Measurements from ENCODE around the gene ADAD2. TPM values are rescaled to one million over a fixed set of nuclear protein-coding genes. Genes with fewer than 3 reads are reported as not detected.

The ADAD2 gene
- total RNA-seq, 1 donor from 2014 or later: not detected

- H3K4me1 Mint-ChIP-seq: no peaks in the 10 kb centered on the region
- no peaks in the 10 kb centered on the region for H3K27me3 Mint-ChIP-seq (ENCODE audit: low read depth)
- TF ChIP-seq CTCF (conservative IDR thresholded peaks at IDR 0.05): no peak
- no peak overlapping the region for H3K4me3 Mint-ChIP-seq
- no peak for DNase-seq (ENCODE audit: low read depth, low spot score)
- no peak overlapping the region for H3K27ac Mint-ChIP-seq (ENCODE audit: unreplicated experiment)
- H3K36me3 Mint-ChIP-seq (ENCODE audit: low read depth): no peaks in the 10 kb centered on the region
- H3K9me3 Mint-ChIP-seq: no peaks in the 10 kb centered on the region
Observed at GRCh38 chr16:84207251-84207650, 16.3 kb downstream of the ADAD2 start.

GRCh38 chr16:84207879-84208278, 16.9 kb downstream of the ADAD2 start:
- H3K4me3 Mint-ChIP-seq: no peak overlapping the region
- no peaks in the 10 kb centered on the region for H3K9me3 Mint-ChIP-seq
- H3K4me1 Mint-ChIP-seq: no peaks in the 10 kb centered on the region
- no peak overlapping the region for H3K27ac Mint-ChIP-seq (ENCODE audit: unreplicated experiment)
- TF ChIP-seq CTCF (conservative IDR thresholded peaks at IDR 0.05): no peak
- DNase-seq (ENCODE audit: low read depth, low spot score): no peak
- H3K27me3 Mint-ChIP-seq (ENCODE audit: low read depth): no peaks in the 10 kb centered on the region
- no peaks in the 10 kb centered on the region for H3K36me3 Mint-ChIP-seq (ENCODE audit: low read depth)

- Mint-ChIP-seq H3K36me3 (ENCODE audit: low read depth) (no peaks in the 10 kb centered on the region), H3K4me1 (no peaks in the 10 kb centered on the region), H3K4me3 (no peak overlapping the region), H3K9me3 (no peaks in the 10 kb centered on the region), H3K27me3 (ENCODE audit: low read depth) (no peaks in the 10 kb centered on the region), H3K27ac (ENCODE audit: unreplicated experiment) (no peak overlapping the region)
- DNase-seq (ENCODE audit: low read depth, low spot score): no peak
- no peak for TF ChIP-seq CTCF (conservative IDR thresholded peaks at IDR 0.05)
Observed at GRCh38 chr16:84209989-84210388, 19.0 kb downstream of the ADAD2 start.

- no peak for TF ChIP-seq CTCF (conservative IDR thresholded peaks at IDR 0.05)
- Mint-ChIP-seq H3K27me3 (ENCODE audit: low read depth) (no peaks in the 10 kb centered on the region), H3K36me3 (ENCODE audit: low read depth) (no peaks in the 10 kb centered on the region), H3K4me1 (no peaks in the 10 kb centered on the region), H3K4me3 (no peak overlapping the region), H3K27ac (ENCODE audit: unreplicated experiment) (no peak overlapping the region), H3K9me3 (no peaks in the 10 kb centered on the region)
- no peak for DNase-seq (ENCODE audit: low read depth, low spot score)
Observed at GRCh38 chr16:84212154-84212553, 21.2 kb downstream of the ADAD2 start.

- H3K4me1 Mint-ChIP-seq: no peaks in the 10 kb centered on the region
- no peaks in the 10 kb centered on the region for H3K27me3 Mint-ChIP-seq (ENCODE audit: low read depth)
- no peaks in the 10 kb centered on the region for H3K36me3 Mint-ChIP-seq (ENCODE audit: low read depth)
- no peaks in the 10 kb centered on the region for H3K9me3 Mint-ChIP-seq
- DNase-seq (ENCODE audit: low read depth, low spot score): no peak
- H3K27ac Mint-ChIP-seq (ENCODE audit: unreplicated experiment): no peak overlapping the region
- TF ChIP-seq CTCF (conservative IDR thresholded peaks at IDR 0.05): no peak
- no peak overlapping the region for H3K4me3 Mint-ChIP-seq
Observed at GRCh38 chr16:84212631-84213030, 21.7 kb downstream of the ADAD2 start.

Measured in neural crest cell (in vitro differentiated cells).